ENCODE results near the gene FNBP1L.

DNA sequence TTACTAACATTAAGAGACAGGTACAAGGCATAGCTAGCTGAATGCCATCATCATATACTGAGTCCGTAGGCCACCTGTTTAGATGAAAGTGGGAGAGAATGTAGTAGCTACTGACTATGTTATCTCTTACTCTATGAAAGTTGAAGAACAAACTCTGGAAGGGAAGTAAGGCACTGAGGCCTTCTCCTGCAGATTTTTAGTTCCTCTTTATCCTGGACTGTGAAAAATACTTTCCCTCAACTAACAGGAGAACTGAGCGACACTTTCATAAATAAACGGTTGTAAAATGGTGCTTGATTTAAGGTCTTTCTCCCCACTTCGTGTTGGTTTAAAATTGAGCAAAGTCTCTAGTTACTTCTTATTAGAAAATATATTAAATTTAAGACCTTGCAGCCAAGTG, 101.9 kb downstream of the FNBP1L start:
- TF ChIP-seq CTCF (IDR thresholded peaks at IDR 0.05 in 2 of 3, conservative IDR thresholded peaks at IDR 0.05 in 1 of 3; ENCODE audit: insufficient read depth in 2 of 3, low read depth in 1 of 3, low read length in 3 of 3) (no peak), REST (IDR thresholded peaks at IDR 0.05; ENCODE audit: borderline replicate concordance) (no peak), REST (CRISPR knock-in tag; IDR thresholded peaks at IDR 0.05; ENCODE audit: low read depth) (no peak)
